HepG2 (cell line): Measurements from ENCODE around the gene PGA4. TPM values are rescaled to one million over a fixed set of nuclear protein-coding genes. Genes with fewer than 3 reads are reported as not detected.
"Not testable (repeated sequence)": the region's sequence is repeated elsewhere in the genome, so short reads cannot be mapped to it uniquely, and the experiment has no call there.

Experiments used
- ATAC-seq: fragments of 200-7000 bp; cut with Tn5 transposase; 3 replicates; pipeline ENCODE4 v1.9.1; 2020; ENCODE audit warnings: mild to moderate bottlenecking, moderate library complexity
- BruUV-seq: library from RNA; stranded (reverse); fragments of 400-500 nt; replicated peaks from 2 replicates; lab custom pipeline; 2021; lab: Mats Ljungman, UMichigan
- CTCF ChIA-PET: fragments of 300-600 bp; formaldehyde crosslinking; extraction: SDS; loops from one replicate; lab custom pipeline; 2021; ENCODE audit warnings: low total read pairs, inconsistent platforms, low intra/inter-chr PET ratio; lab: Yijun Ruan, JAX
- POLR2A ChIA-PET: fragments of 350-600 bp; sonication (Branson Sonifier 250); formaldehyde crosslinking; loops from one replicate; lab custom pipeline; 2020; ENCODE audit warnings: antibody characterized with exemption, inconsistent platforms; lab: Yijun Ruan, JAX
- DNase-seq: peaks from one replicate; pipeline ENCODE4 v3.0.0-alpha.2; 2015; ENCODE audit warnings: low spot score
- FAIRE-seq: peaks from 3 replicates; lab custom pipeline; 2011; peaks lifted over from hg19 to GRCh38; lab: Jason Lieb, UNC
- H2AFZ ChIP-seq: one replicate; pipeline ENCODE4 v1.6.1; 2011; ENCODE audit warnings: low read length, inconsistent platforms
- H3K27ac ChIP-seq: fragments of 300-600 bp; 3 replicates; pipeline ENCODE4 v1.8.0; 2011; ENCODE audit warnings: mixed run types, mild to moderate bottlenecking, mixed read lengths, low read length, inconsistent platforms; ENCODE audit not compliant: insufficient read depth; ENCODE audit errors: extremely low read length
- H3K27me3 ChIP-seq, 2 experiments: fragments of 200-600 bp in 1 of 2; 2 replicates in 1 of 2; 3 replicates in 1 of 2; pipeline versions ENCODE4 v1.6.0 to v1.8.0; 2011; ENCODE audit warnings: low read length in 2 of 2, mild to moderate bottlenecking in 2 of 2, moderate library complexity in 2 of 2, inconsistent platforms in 1 of 2; ENCODE audit not compliant: insufficient read depth in 2 of 2, control insufficient read depth in 1 of 2
- H3K36me3 ChIP-seq, 2 experiments: fragments of 200-600 bp in 1 of 2; replicated peaks in 1 of 2; 2 replicates in 1 of 2; 3 replicates in 1 of 2; pipeline versions ENCODE4 v1.5.1 to v1.8.0; 2011; ENCODE audit warnings: low read length in 2 of 2, inconsistent platforms in 1 of 2; ENCODE audit not compliant: insufficient read depth in 2 of 2, control insufficient read depth in 1 of 2
- H3K4me1 ChIP-seq: 2 replicates; pipeline ENCODE4 v1.5.1; 2012; ENCODE audit warnings: low read length, inconsistent platforms; ENCODE audit not compliant: insufficient read depth
- H3K4me2 ChIP-seq: 2 replicates; pipeline ENCODE4 v1.6.0; 2011; ENCODE audit warnings: low read depth, low read length, inconsistent platforms
- H3K4me3 ChIP-seq, 3 experiments: fragments of 200-600 bp in 1 of 3; sonication (generic), shearing (Covaris generic) in 1 of 3; replicated peaks in 1 of 3; 2 replicates each; pipeline ENCODE4 v1.5.1; 2011 to 2016; ENCODE audit warnings: low read length in 3 of 3, inconsistent platforms in 2 of 3, low read depth in 2 of 3, mild to moderate bottlenecking in 2 of 3, control low read depth in 1 of 3, mixed read lengths in 1 of 3; ENCODE audit not compliant: insufficient read depth in 1 of 3
- H3K79me2 ChIP-seq: one replicate; pipeline ENCODE4 v1.6.1; 2011; ENCODE audit warnings: low read length, inconsistent platforms; ENCODE audit not compliant: insufficient read depth
- H3K9ac ChIP-seq: 2 replicates; pipeline ENCODE4 v1.6.0; 2011; ENCODE audit warnings: mild to moderate bottlenecking, low read depth, low read length, inconsistent platforms; ENCODE audit not compliant: insufficient read depth
- H3K9me3 ChIP-seq: 2 replicates; pipeline ENCODE4 v1.5.1; 2012; ENCODE audit warnings: mild to moderate bottlenecking, low read length
- H4K20me1 ChIP-seq: 2 replicates; pipeline ENCODE4 v1.6.0; 2011; ENCODE audit warnings: inconsistent platforms, mild to moderate bottlenecking, low read length, moderate library complexity; ENCODE audit not compliant: insufficient read depth
- ASH2L ChIP-seq: fragments of 300-600, 200-600 bp; sonication (generic); IDR thresholded peaks from 2 replicates; pipeline ENCODE4 v1.7.0; 2017; ENCODE audit warnings: low read depth, mild to moderate bottlenecking, moderate library complexity, mixed read lengths, low read length; ENCODE audit not compliant: insufficient read length
- HOXA5 ChIP-seq: sonication (generic); formaldehyde crosslinking; IDR thresholded peaks from 2 replicates; pipeline ENCODE4 v1.4.0; 2020; ENCODE audit warnings: missing genetic modification reagents
- KLF12 ChIP-seq: sonication (generic); formaldehyde crosslinking; IDR thresholded peaks from 2 replicates; pipeline ENCODE4 v1.4.0; 2020; ENCODE audit warnings: missing genetic modification reagents, borderline replicate concordance
- MXI1 ChIP-seq: IDR thresholded peaks from 3 replicates; pipeline ENCODE4 v1.6.1; 2012; ENCODE audit warnings: low read depth, low read length, inconsistent platforms, borderline replicate concordance
- U2AF1 ChIP-seq: fragments of 200-400 bp; formaldehyde crosslinking; optimal IDR thresholded peaks from 2 replicates; pipeline ENCODE3; 2017; ENCODE audit warnings: mild to moderate bottlenecking, low read depth, low read length
- XRCC5 ChIP-seq: fragments of 200-400 bp; formaldehyde crosslinking; optimal IDR thresholded peaks from 2 replicates; pipeline ENCODE3; 2017; ENCODE audit warnings: mild to moderate bottlenecking, low read length
- ZNF281 ChIP-seq: sonication (generic); formaldehyde crosslinking; IDR thresholded peaks from 2 replicates; pipeline ENCODE4 v1.4.0; 2020; ENCODE audit warnings: missing genetic modification reagents, borderline replicate concordance
- ZNF562 ChIP-seq: sonication (generic); formaldehyde crosslinking; IDR thresholded peaks from 2 replicates; pipeline ENCODE4 v1.8.0; 2022; ENCODE audit warnings: missing genetic modification reagents, borderline replicate concordance
- WGBS: methylation state at CpG from one replicate; pipeline ENCODE4 v1.1.6; 2017; ENCODE audit warnings: low lambda C conversion rate; 5-methylcytosine and 5-hydroxymethylcytosine counted together
- in situ Hi-C: cut with HindIII; loops from 2 replicates; pipeline ENCODE4 v1.10.0; 2017; ENCODE audit warnings: low pct_unique_long_range_greater_than_20kb; ENCODE audit not compliant: extremely low pct_ligation_motif_present
- intact Hi-C: fragments of 100-400 bp; cut with micrococcal nuclease; formaldehyde crosslinking; loops from one replicate; pipeline ENCODE4 v1.10.0; 2022; ENCODE audit not compliant: unreplicated experiment
- polyA plus RNA-seq, 8 experiments: library from polyadenylated mRNA; depleted of rRNA in 3 of 8; stranded (reverse) in 7 of 8; unstranded in 1 of 8; fragments of >200 nt; fragmentation: Illumina TruSeq in 4 of 8; extraction: Trizol in 4 of 8; gene quantifications; 2 replicates each; pipeline versions ENCODE4 v1.2.1 to v1.2.3, GENCODE V29; 2011 to 2016; ENCODE audit warnings: low read depth in 4 of 8, missing spikeins in 1 of 8, mixed read lengths in 1 of 8; ENCODE audit not compliant: insufficient read depth in 1 of 8
- total RNA-seq, 5 experiments: library from RNA; depleted of rRNA; stranded (reverse); fragments of >200 nt; fragmentation: Illumina TruSeq; extraction: Trizol; gene quantifications; 2 replicates each; pipeline ENCODE4 v1.2.3, GENCODE V29; 2016; ENCODE audit warnings: low read depth in 1 of 5
- TF ChIP-seq, protein P1 (sequence below): sonication (generic); formaldehyde crosslinking; conservative IDR thresholded peaks from 2 replicates; pipeline ENCODE4 v1.4.0; 2020; ENCODE audit warnings: missing genetic modification reagents

The PGA4 gene
- total and polyA plus RNA-seq, 2 of the 13 experiments (the other 11 are each of a cell fraction or from before 2014, with no cell fraction given) = not detected

- H3K9ac ChIP-seq, in situ Hi-C loops, H4K20me1 ChIP-seq, DNase-seq, H3K4me2 ChIP-seq, BruUV-seq, H3K4me3 ChIP-seq, H3K36me3 ChIP-seq, H3K27ac ChIP-seq, CTCF ChIA-PET, H3K27me3 ChIP-seq, ATAC-seq, H2AFZ ChIP-seq, FAIRE-seq, POLR2A ChIA-PET, H3K79me2 ChIP-seq, H3K4me1 ChIP-seq, H3K9me3 ChIP-seq: not testable (repeated sequence)
- intact Hi-C loops = loop anchor here (10.0 kb wide), 2 partner anchors 82 to 132 kb away; partner anchors contain the start of genes DDB1 and TKFC
- no CpG with 5 or more reads among the region's 1 CpG for WGBS
Measured at GRCh38 chr11:61252332-61252731, 30.2 kb downstream of the PGA4 start.

GRCh38 chr11:61254403-61255025 lies 32.4 kb downstream of the PGA4 start:
- POLR2A ChIA-PET = no interaction called here
- Histone ChIP-seq H3K4me1 (no peaks in the 10 kb centered on the region), H3K27ac (no peak overlapping the region), H3K36me3 (peaks cover 9 to 20% of the 10 kb centered on the region in 2 experiments), H3K9me3 (no peaks in the 10 kb centered on the region), H3K4me3 (no peak overlapping the region), H2AFZ (no peak overlapping the region), H3K79me2 (no peaks in the 10 kb centered on the region), H4K20me1 (peaks cover 5% of the 10 kb centered on the region; the same call in 1 of the 2 replicates), H3K4me2 (no peak overlapping the region), H3K27me3 (no peaks in the 10 kb centered on the region), H3K9ac (no peak overlapping the region)
- intact Hi-C loops (loop anchor here (10.0 kb wide), 2 partner anchors 80 to 130 kb away; partner anchors contain the start of genes DDB1 and TKFC), in situ Hi-C loops (no loop called here)
- ATAC-seq (peak; percentile 86), DNase-seq (peak; percentile 57), FAIRE-seq (peak; percentile 62)
- CTCF ChIA-PET = interaction anchor here (1.5 kb wide), 1 partner anchor 131 kb away, joined by 6 read pairs; no protein-coding TSS in a partner anchor
- no TSS peak for BruUV-seq
- WGBS = 86% methylated on average over 5 of the region's 12 CpGs
- TF ChIP-seq ZNF562 (CRISPR knock-in tag) = no peak
- TF ChIP-seq XRCC5 = peak; percentile 80
- TF ChIP-seq MXI1 = no peak
- no peak for TF ChIP-seq ZNF281 (CRISPR knock-in tag)
- no peak for TF ChIP-seq KLF12
- no peak for TF ChIP-seq HOXA5 (CRISPR knock-in tag)
- peak; percentile 24 for TF ChIP-seq ASH2L
- TF ChIP-seq, protein P1, sequence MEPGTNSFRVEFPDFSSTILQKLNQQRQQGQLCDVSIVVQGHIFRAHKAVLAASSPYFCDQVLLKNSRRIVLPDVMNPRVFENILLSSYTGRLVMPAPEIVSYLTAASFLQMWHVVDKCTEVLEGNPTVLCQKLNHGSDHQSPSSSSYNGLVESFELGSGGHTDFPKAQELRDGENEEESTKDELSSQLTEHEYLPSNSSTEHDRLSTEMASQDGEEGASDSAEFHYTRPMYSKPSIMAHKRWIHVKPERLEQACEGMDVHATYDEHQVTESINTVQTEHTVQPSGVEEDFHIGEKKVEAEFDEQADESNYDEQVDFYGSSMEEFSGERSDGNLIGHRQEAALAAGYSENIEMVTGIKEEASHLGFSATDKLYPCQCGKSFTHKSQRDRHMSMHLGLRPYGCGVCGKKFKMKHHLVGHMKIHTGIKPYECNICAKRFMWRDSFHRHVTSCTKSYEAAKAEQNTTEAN (CRISPR knock-in tag) = no peak
- TF ChIP-seq U2AF1 = no peak
